GM21825 (cell line): Measurements from ENCODE around the gene TIAM1.

Experiments
- ATAC-seq: cut with Tn5 transposase; IDR thresholded peaks from one replicate; pipeline ENCODE4 v1.9.1; 2021; ENCODE audit warnings: mild to moderate bottlenecking, moderate library complexity; ENCODE audit not compliant: unreplicated experiment

Gene TIAM1

GRCh38 chr21:31286621-31287020 is 57.4 kb downstream of the TIAM1 start:
- no peak for ATAC-seq

DNA sequence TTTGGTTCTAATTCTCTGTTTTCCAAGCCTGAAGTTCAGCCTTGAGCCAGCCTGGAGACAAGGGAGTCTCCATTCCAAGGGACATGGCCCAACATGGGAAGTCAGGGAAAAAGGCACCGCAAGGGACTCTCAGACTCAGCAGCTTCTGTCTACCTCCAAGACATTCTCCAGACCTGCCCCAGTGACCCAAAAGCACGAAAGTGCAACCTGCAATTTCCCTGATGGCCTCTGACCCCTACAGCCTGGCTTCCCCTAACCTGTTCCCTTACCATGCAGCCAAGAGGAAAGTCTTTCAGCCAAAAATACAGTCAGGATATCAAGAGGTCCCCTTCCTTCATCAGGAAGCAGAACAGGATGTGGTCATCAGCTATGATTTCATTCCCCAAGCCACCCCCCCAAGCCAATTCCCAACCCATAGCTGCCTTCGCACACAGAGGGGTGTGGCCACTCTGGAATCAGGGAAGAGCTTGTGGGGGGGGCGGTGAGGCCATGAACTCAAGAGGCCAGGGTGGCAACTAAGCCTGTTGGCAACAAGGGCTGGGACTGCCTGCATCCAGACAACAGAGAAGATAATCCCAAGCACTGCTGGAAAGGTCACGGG is 59.2 kb downstream of the TIAM1 start:
- ATAC-seq: no peak

DNA sequence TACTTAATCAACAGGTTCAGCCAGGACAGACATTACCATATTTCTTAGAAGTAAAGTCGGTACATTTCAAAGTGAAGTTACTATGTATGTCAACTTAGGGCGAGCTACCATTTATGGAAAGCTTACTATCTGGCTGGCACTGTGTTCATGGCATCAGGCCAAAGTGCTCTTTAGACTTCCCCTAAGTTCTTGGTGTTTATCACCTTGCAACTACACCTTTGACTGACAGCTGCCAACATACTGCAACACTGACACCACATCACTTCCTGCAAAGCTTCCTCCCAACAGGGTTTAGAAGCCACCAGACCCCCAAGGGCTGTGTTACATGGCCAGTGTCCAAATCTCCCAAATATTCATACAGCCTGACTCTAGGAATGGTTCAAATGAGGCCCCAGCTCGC is 61.0 kb downstream of the TIAM1 start:
- no peak for ATAC-seq

- ATAC-seq: no peak
Measured at GRCh38 chr21:31282095-31282709, 61.9 kb downstream of the TIAM1 start.

DNA sequence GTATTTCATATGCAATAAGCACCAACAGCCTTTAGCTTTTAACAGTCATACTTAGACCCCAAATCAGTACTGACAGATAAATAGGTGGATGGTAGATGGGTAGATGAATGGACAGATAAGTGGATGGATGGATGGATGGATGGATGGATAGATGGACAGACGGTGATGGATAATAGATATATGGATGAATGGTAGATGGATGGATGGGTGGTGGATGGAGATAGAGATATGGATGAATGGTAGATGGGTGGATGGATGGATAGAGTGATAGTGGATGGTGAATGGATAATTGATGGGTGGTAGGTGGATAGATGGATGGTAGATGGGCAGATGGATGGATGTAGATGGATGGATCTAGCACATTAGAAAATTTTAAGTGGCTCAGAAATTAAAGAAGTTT is 62.5 kb downstream of the TIAM1 start:
- ATAC-seq: no peak

DNA sequence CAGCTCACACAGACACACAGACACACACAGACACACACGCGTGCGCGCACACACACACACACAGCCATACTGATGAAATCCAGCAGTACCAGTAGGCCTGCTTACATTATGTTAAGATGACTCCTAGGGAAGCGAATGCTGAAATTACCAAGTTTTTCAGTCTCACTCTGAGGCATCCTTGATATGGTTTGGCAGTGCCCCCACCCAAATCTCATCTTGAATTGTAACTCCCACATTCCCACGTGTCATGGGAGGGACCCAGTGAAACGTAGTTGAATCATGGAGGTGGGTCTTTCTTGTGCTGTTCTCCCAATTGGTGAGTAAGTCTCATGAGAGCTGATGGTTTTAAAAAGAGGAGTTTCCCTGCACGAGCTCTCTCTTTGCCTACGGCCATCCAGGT is 64.1 kb downstream of the TIAM1 start:
- no peak for ATAC-seq

GRCh38 chr21:31279214-31279613 is 64.8 kb downstream of the TIAM1 start:
- no peak for ATAC-seq

DNA sequence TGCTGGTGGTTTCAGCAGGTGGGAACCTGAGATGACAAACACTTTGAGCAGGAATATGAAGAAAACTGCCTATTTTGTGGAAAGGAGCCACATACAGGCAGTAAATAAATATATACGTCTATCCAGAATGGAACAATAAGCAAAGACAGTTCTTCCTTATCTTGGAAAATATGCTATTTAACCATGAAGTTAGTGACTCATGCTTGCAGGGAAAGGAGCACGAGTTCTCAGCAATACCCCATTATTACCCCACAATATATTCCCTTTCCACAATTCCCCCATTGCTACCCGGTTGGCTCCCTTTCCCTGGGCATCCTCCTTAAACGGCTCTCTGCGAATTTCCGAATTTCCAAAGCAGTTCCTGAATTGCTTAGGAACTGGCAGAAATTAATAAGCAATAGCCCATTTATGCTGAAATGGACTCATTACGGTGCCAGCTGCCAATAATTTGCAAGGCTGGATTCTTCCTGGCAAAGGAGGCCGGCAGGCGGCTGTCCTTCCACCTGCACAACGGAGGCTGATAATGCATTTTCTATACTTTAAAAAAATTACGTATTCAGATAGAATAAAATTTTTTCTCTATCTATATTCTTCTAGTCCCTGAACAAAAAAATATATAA is 65.4 kb downstream of the TIAM1 start:
- no peak for ATAC-seq

DNA sequence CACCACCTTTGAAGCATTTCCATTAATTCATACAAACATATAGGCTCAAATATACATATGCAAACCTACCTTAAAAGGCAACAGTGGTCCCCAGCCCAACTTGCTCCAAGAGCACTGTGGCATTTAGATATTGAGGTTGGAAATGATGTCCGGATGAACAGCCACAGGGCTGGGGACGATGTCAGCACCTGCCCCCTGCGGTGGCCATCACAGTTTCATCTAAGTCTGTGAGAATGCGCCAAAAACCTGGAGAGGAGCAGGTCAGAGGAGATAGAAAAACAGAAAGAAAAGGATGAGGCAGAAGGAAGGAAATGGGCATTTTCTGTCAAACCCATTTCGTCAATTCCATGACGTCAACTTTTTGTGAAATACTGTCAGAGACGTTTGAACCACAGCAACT is 67.4 kb downstream of the TIAM1 start:
- no peak for ATAC-seq

DNA sequence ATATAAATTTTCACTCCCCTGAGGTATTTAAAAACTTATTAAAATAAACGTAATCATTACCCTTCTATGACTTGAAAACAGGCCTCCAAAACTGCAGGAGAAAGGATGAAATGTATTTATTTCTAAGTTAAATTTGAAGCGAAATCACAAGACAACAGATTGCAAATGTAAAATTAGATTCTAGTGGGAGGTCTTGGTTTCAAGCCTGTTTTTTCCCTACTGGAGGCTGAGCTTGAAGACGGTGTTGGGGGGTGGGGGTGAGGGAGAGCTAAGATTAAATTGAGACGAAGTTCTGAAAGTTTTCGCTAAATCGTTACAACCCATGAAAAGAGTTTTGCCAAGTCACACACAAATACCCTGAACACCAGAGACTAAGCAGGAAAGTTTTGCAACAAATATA is 68.2 kb downstream of the TIAM1 start:
- ATAC-seq: no peak

- no peak for ATAC-seq
Measured at GRCh38 chr21:31273278-31273677, 70.8 kb downstream of the TIAM1 start.

- ATAC-seq: no peak
Measured at GRCh38 chr21:31268090-31268489, 76.0 kb downstream of the TIAM1 start.

DNA sequence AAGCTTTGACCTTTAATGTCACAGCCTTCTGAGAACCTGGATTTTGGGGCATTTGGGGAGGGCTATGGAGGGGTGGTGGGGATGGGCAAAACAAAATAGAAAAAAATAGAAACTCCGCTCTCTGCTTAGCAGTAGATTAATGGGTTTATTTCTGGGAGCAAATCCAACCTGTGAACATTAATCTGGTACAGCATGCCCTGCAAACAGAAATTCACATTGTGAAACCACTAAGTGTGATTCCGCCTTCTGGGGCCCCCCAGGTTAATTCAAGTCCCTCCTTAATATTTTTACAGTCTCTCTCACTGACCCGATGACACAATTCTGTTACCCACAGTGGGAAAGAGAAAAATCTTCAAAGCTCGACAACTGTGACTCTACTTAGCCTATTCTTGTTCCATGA is 76.4 kb downstream of the TIAM1 start:
- ATAC-seq: no peak

DNA sequence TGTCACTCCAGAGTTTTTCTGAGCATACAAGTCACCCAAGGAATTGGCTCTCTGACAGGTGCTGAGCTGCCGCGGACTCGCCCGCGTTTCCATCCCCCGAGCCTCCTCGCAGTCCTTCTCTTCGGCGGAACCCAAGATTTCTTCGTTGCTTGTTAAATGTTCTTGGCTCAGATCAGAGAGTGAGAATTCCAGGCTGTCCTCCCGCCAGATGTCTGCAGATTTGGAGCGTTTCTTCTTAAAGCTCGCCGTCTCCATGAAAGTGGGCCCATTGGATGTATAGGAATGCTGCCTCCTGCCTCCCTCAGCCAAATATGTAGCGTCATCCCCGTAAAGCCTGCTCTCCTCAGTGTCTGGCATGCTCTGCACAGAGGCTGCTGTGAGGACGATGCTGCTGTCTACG is 77.8 kb downstream of the TIAM1 start:
- ATAC-seq: no peak

- no peak for ATAC-seq
Measured at GRCh38 chr21:31265366-31266013, 78.6 kb downstream of the TIAM1 start.

GRCh38 chr21:31264574-31264973 is 79.5 kb downstream of the TIAM1 start:
- ATAC-seq: no peak

GRCh38 chr21:31262728-31263127 is 81.3 kb downstream of the TIAM1 start:
- ATAC-seq: no peak

- no peak for ATAC-seq
Measured at GRCh38 chr21:31261759-31262158, 82.3 kb downstream of the TIAM1 start.

DNA sequence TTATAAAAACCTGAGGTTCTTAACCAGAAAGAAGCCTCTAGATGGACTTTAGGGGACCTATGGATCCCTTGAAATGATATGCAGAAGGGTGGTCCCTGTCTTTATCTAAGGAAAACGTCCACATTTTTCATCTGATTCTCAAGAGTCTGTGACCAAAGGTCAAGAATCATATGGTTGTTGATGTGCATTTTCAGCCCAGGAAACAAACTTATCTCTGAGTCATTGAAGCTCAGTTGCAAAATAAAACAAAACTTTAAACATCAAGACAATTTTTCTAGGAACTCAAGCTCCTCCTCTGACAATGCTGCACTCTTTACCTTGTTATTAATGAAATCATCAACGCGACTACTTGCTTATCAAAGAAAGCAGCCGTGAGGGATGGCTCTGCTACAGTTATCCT is 83.3 kb downstream of the TIAM1 start:
- ATAC-seq: no peak

DNA sequence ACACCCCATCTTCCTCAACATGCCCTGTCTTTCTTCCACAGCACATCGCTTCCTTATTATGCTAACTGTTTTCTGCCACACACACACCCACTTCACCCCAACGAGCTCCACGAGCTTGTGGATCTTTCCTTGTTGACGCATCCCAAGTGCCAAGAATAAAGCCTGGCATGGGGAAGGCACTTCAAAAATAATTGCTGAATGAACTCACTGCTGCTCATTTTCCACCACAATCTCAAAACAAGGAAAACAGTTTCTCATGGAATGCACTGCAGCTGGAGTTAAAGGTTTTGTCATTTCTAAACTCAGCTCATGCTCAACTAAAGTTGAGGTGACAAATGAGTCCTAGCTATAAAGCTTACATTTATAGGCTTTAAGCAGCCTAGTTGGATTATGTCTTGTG is 86.0 kb downstream of the TIAM1 start:
- ATAC-seq: no peak

- ATAC-seq: no peak
Measured at GRCh38 chr21:31257265-31257664, 86.8 kb downstream of the TIAM1 start.

GRCh38 chr21:31255896-31256295 is 88.2 kb downstream of the TIAM1 start:
- no peak for ATAC-seq
